T-helper 17 cell (primary cell): Measurements from ENCODE around the gene GUCA2B. TPM values are rescaled to one million over a fixed set of nuclear protein-coding genes. Genes with fewer than 3 reads are reported as not detected.

ENCODE experiments used
- ATAC-seq: fragments of 150-1000 bp; cut with Tn5 transposase; 2 replicates; pipeline ENCODE4 v1.10.0; 2021; ENCODE audit warnings: mild to moderate bottlenecking, moderate library complexity
- DNase-seq, 3 donors: peaks; one replicate each; pipeline versions ENCODE4 v3.0.0 to v3.0.0-alpha.2; 2020 to 2021
- H3K9me3 ChIP-seq: one replicate; pipeline ENCODE4 v1.7.0; 2013; ENCODE audit warnings: low read length, mild to moderate bottlenecking; ENCODE audit not compliant: control insufficient read depth, poor library complexity, severe bottlenecking
- H3K27ac Mint-ChIP-seq: one replicate; pipeline ENCODE4 v1.8.0; 2022; ENCODE audit warnings: mild to moderate bottlenecking, moderate library complexity, mixed read lengths
- H3K27me3 Mint-ChIP-seq: one replicate; pipeline ENCODE4 v1.8.0; 2022; ENCODE audit warnings: mixed read lengths
- H3K36me3 Mint-ChIP-seq: one replicate; pipeline ENCODE4 v1.8.0; 2022; ENCODE audit warnings: low read depth, mixed read lengths
- H3K4me1 Mint-ChIP-seq: one replicate; pipeline ENCODE4 v1.8.0; 2022; ENCODE audit warnings: mild to moderate bottlenecking, mixed read lengths
- H3K4me3 Mint-ChIP-seq: one replicate; pipeline ENCODE4 v1.8.0; 2022; ENCODE audit warnings: mild to moderate bottlenecking, moderate library complexity, mixed read lengths
- total RNA-seq, 4 donors: library from RNA in 2 of 4; stranded (reverse) in 2 of 4; gene quantifications; one replicate each; pipeline ENCODE4 v1.2.3 and lab custom pipeline; 2022 to 2026

GUCA2B gene
- total RNA-seq, 2 donors from 2014 or later: not detected

- Mint-ChIP-seq H3K4me1 (peaks cover 8% of the 10 kb centered on the region), H3K27me3 (no peaks in the 10 kb centered on the region), H3K4me3 (no peak overlapping the region), H3K27ac (no peak overlapping the region), H3K36me3 (peaks cover 13% of the 10 kb centered on the region)
- ATAC-seq: no peak
- H3K9me3 ChIP-seq: no peaks in the 10 kb centered on the region
- DNase-seq: no peak
These were observed 38.9 kb downstream of the GUCA2B start for GRCh38 chr1:42192106-42192505.

- DNase-seq: no peak
- H3K27ac Mint-ChIP-seq: no peak overlapping the region
- H3K4me1 Mint-ChIP-seq: peaks cover 5% of the 10 kb centered on the region
- H3K27me3 Mint-ChIP-seq: no peaks in the 10 kb centered on the region
- ATAC-seq: no peak
- no peak overlapping the region for H3K4me3 Mint-ChIP-seq
- H3K36me3 Mint-ChIP-seq: peaks cover 13% of the 10 kb centered on the region
- H3K9me3 ChIP-seq: no peaks in the 10 kb centered on the region
These were observed 42.6 kb downstream of the GUCA2B start for GRCh38 chr1:42195841-42196240.

DNA sequence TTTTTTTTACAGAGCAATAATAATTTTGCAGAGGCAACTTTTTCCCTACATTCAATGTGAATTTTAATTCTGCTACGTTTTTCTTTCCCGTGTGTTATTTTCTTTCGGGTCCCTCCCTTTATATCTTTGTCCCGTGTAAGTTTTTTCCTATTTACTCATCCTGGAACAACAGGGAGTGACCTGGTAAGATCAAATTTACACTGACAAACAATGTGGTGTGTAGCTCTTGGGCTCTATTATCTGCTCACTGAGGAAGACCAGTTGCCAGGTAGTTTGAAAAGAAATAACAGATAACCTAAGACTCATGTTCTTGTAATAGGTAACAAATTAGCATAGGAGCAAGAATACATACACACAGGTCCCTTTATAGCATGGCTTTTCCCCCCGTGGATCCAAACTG lies 45.0 kb downstream of the GUCA2B start:
- peaks cover 6% of the 10 kb centered on the region for H3K36me3 Mint-ChIP-seq
- DNase-seq (no peak), ATAC-seq (no peak)
- no peaks in the 10 kb centered on the region for H3K27me3 Mint-ChIP-seq
- peaks cover 3% of the 10 kb centered on the region for H3K9me3 ChIP-seq
- H3K27ac Mint-ChIP-seq: no peak overlapping the region
- H3K4me1 Mint-ChIP-seq: no peaks in the 10 kb centered on the region
- H3K4me3 Mint-ChIP-seq: no peak overlapping the region

DNA sequence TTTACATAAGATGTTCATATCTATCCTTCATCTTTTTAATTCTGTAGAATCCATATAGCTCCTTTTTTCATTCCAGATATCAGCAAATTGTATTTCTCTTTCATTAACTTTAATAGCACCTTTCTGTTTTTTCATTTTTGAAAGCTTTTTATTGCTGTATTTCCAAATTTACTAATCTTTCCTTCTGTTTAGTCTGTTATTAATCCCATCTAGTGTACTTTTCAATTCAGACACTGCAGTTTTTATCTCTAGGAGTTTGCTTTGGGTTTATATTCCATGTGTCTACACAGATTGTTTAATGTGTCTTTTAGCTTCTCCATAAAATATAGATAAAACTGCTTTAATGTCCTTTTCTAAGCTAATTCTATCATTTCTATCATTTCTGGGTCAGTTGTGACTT lies 48.8 kb downstream of the GUCA2B start:
- H3K36me3 Mint-ChIP-seq: peaks cover 6% of the 10 kb centered on the region
- H3K4me3 Mint-ChIP-seq: no peak overlapping the region
- H3K27me3 Mint-ChIP-seq: no peaks in the 10 kb centered on the region
- ATAC-seq: no peak
- H3K9me3 ChIP-seq: peaks cover 3% of the 10 kb centered on the region
- no peak overlapping the region for H3K27ac Mint-ChIP-seq
- no peak for DNase-seq
- peaks cover 2% of the 10 kb centered on the region for H3K4me1 Mint-ChIP-seq

Other genes starting within 250 kb of the GUCA2B start
- 10 to 100 TPM; 11.1 to 13.9 TPM for gene HIVEP3, start 234.5 kb upstream of the GUCA2B start, total RNA-seq
- not detected for gene GUCA2A, start 11.3 kb downstream of the GUCA2B start, total RNA-seq
- gene FOXJ3, start 181.8 kb downstream of the GUCA2B start, total RNA-seq: 10 to 100 TPM; 89.1 to 93.5 TPM
- gene RIMKLA, start 227.4 kb downstream of the GUCA2B start, total RNA-seq: under 1 TPM; 0.07 to 0.23 TPM